HCT116 (cell line): ENCODE results near the gene SPATA33. TPM values are rescaled to one million over a fixed set of nuclear protein-coding genes. Genes with fewer than 3 reads are reported as not detected.

Experiments used
- ATAC-seq: fragments of 200-7000 bp; cut with Tn5 transposase; 2 replicates; pipeline ENCODE4 v1.9.1; 2020; ENCODE audit warnings: mild to moderate bottlenecking, moderate library complexity
- BruUV-seq: library from RNA; stranded (reverse); fragments of 400-500 nt; replicated peaks from 2 replicates; lab custom pipeline; 2021; lab: Mats Ljungman, UMichigan
- CTCF ChIA-PET: fragments of 300-600 bp; sonication (Branson Sonifier 250); formaldehyde crosslinking; loops from one replicate; lab custom pipeline; 2021; ENCODE audit warnings: antibody characterized with exemption; lab: Charles Lee
- POLR2A ChIA-PET: fragments of 300-600, 350-600 bp; sonication (Branson Sonifier 250); formaldehyde crosslinking; loops from one replicate; lab custom pipeline; 2021; ENCODE audit warnings: antibody characterized with exemption; lab: Charles Lee
- RAD21 ChIA-PET, 2 experiments: fragments of 300-600 bp; sonication (Branson Sonifier 250); formaldehyde crosslinking; loops; one replicate each; lab custom pipeline; 2023; ENCODE audit warnings: low total read pairs in 2 of 2; ENCODE audit not compliant: uncharacterized antibody in 2 of 2, unreplicated experiment in 2 of 2, low non-redundant PET in 1 of 2; lab: Charles Lee
- DNase-seq: peaks from one replicate; pipeline ENCODE4 v3.0.0-alpha.2; 2010; ENCODE audit warnings: low read depth, low spot score
- H2AFZ ChIP-seq: fragments of 200-600 bp; shearing (Covaris generic), sonication (generic); 2 replicates; pipeline ENCODE4 v1.6.1; 2017; ENCODE audit warnings: low read depth, mixed run types, mixed read lengths, antibody characterized with exemption, low read length; ENCODE audit not compliant: poor library complexity, severe bottlenecking
- H3K27ac ChIP-seq: 2 replicates; pipeline ENCODE4 v1.5.1; 2012; ENCODE audit warnings: low read depth, low read length
- H3K27me3 ChIP-seq: fragments of 200-600 bp; sonication (generic); 2 replicates; pipeline ENCODE4 v1.6.1; 2016; ENCODE audit warnings: mixed run types, low read length, mixed read lengths; ENCODE audit not compliant: insufficient read depth
- H3K36me3 ChIP-seq, 2 experiments: fragments of 200-500 bp in 1 of 2; fragments of 200-600 bp in 1 of 2; sonication (Bioruptor generic) in 1 of 2; sonication (generic) in 1 of 2; 2 replicates each; pipeline versions ENCODE4 v1.5.1 to v1.6.1; 2014 to 2016; ENCODE audit warnings: low read length in 2 of 2, inconsistent platforms in 1 of 2, mixed read lengths in 1 of 2, mixed run types in 1 of 2; ENCODE audit not compliant: insufficient read depth in 2 of 2, control insufficient read depth in 1 of 2
- H3K4me1 ChIP-seq, 2 experiments: fragments of 200-600 bp in 1 of 2; sonication (generic) in 1 of 2; 2 replicates each; pipeline versions ENCODE4 v1.5.1 to v1.6.1; 2012 to 2017; ENCODE audit warnings: low read length in 2 of 2, inconsistent platforms in 1 of 2, mild to moderate bottlenecking in 1 of 2, mixed read lengths in 1 of 2, mixed run types in 1 of 2, moderate library complexity in 1 of 2; ENCODE audit not compliant: insufficient read depth in 2 of 2, control insufficient read depth in 1 of 2
- H3K4me2 ChIP-seq: fragments of 200-600 bp; sonication (generic); 2 replicates; pipeline ENCODE4 v1.6.1; 2017; ENCODE audit warnings: mixed run types, low read length, mixed read lengths
- H3K4me3 ChIP-seq, 2 experiments: fragments of 200-600 bp in 1 of 2; sonication (generic) in 1 of 2; replicated peaks in 1 of 2; 2 replicates each; pipeline ENCODE4 v1.5.1; 2011 to 2016; ENCODE audit warnings: low read length in 2 of 2, control low read depth in 1 of 2, low read depth in 1 of 2, mild to moderate bottlenecking in 1 of 2, mixed read lengths in 1 of 2, mixed run types in 1 of 2
- H3K79me2 ChIP-seq: fragments of 200-600 bp; sonication (generic); 2 replicates; pipeline ENCODE4 v1.6.1; 2017; ENCODE audit warnings: mild to moderate bottlenecking, mixed run types, low read length, moderate library complexity, mixed read lengths; ENCODE audit not compliant: insufficient read depth
- H3K9ac ChIP-seq: fragments of 200-600 bp; sonication (generic); 2 replicates; pipeline ENCODE4 v1.6.1; 2016; ENCODE audit warnings: low read length, mixed read lengths
- H3K9me2 ChIP-seq: fragments of 200-600 bp; sonication (generic), shearing (Covaris generic); 2 replicates; pipeline ENCODE4 v1.6.1; 2017; ENCODE audit warnings: mixed run types, mild to moderate bottlenecking, moderate library complexity; ENCODE audit not compliant: insufficient read depth
- H3K9me3 ChIP-seq, 2 experiments: fragments of 200-500 bp in 1 of 2; fragments of 200-600 bp in 1 of 2; sonication (Bioruptor generic) in 1 of 2; sonication (generic) in 1 of 2; 2 replicates each; pipeline ENCODE4 v1.6.1; 2014 to 2017; ENCODE audit warnings: low read length in 2 of 2, mixed read lengths in 2 of 2, inconsistent platforms in 1 of 2, low read depth in 1 of 2, mild to moderate bottlenecking in 1 of 2, mixed run types in 1 of 2, moderate library complexity in 1 of 2; ENCODE audit not compliant: control insufficient read depth in 1 of 2, insufficient read depth in 1 of 2
- H4K20me1 ChIP-seq: fragments of 200-600 bp; sonication (generic), shearing (Covaris generic); 2 replicates; pipeline ENCODE4 v1.6.1; 2017; ENCODE audit warnings: mixed run types, mild to moderate bottlenecking, moderate library complexity; ENCODE audit not compliant: insufficient read depth
- EZH2 ChIP-seq: fragments of 200-600 bp; sonication (generic); IDR thresholded peaks from 2 replicates; pipeline ENCODE4 v1.6.1; 2017; ENCODE audit warnings: antibody characterized with exemption, mixed run types
- EZH2phosphoT487 ChIP-seq: fragments of 200-600 bp; IDR thresholded peaks from 2 replicates; pipeline ENCODE4 v1.6.1; 2018; ENCODE audit warnings: antibody characterized with exemption, borderline replicate concordance
- JUND ChIP-seq: IDR thresholded peaks from 2 replicates; pipeline ENCODE4 v1.6.1; 2012
- SIN3A ChIP-seq: IDR thresholded peaks from 2 replicates; pipeline ENCODE4 v1.6.1; 2012; ENCODE audit warnings: low read depth
- YY1 ChIP-seq: IDR thresholded peaks from 2 replicates; pipeline ENCODE4 v1.6.1; 2011; ENCODE audit warnings: low read length, low read depth, moderate library complexity, mild to moderate bottlenecking; ENCODE audit not compliant: insufficient replicate concordance; ENCODE audit errors: extremely low read depth
- ZNF274 ChIP-seq: fragments of 200-500 bp; sonication (Bioruptor generic); IDR thresholded peaks from 2 replicates; pipeline ENCODE4 v1.6.1; 2014; ENCODE audit warnings: mild to moderate bottlenecking, low read depth, low read length, inconsistent platforms
- intact Hi-C: fragments of 100-400 bp; cut with micrococcal nuclease; formaldehyde crosslinking; loops from 2 replicates; pipeline ENCODE4 v1.10.0; 2022
- total RNA-seq: library from RNA; stranded (reverse); gene quantifications from one replicate; pipeline ENCODE4 v1.2.1, GENCODE V29; 2021; ENCODE audit not compliant: unreplicated experiment
- TF ChIP-seq, protein P1 (sequence below): IDR thresholded peaks from 2 replicates; pipeline ENCODE4 v1.6.1; 2012

SPATA33 gene
- total RNA-seq, 1 experiment from 2014 or later = 24.9 TPM

DNA sequence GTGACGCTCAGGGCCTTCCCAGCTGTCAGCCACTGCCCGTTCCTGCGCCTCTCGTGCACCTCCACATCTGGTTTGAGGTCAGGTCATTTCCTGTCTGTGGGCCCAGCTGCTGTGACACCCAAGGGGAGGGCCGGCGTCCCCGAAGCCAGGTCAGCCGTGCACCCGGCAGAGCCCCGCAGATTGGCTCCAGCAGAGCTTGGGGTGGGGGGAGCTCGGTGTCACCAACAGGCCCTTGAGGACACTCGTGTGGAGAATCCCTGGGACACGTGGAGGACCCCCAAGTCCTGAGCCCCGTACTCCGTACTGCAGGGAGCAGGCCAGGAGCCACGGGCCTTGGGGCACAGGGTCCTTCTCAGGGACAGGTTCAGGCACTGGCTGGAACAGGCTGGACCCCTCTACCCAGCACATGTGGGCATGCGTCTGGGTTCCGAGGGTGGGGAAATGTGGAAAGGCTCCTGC, 39.1 kb downstream of the SPATA33 start:
- H3K27ac ChIP-seq = peak overlapping the region; percentile 10; the same call in 1 of the 2 replicates
- H3K27me3 ChIP-seq = no peaks in the 10 kb centered on the region
- DNase-seq (no peak), ATAC-seq (no peak)
- ChIA-PET RAD21 (no interaction called here), CTCF (no interaction called here), POLR2A (interaction anchor here (0.6 to 1.2 kb wide), 2 partner anchors 9 to 10 kb away, joined by 3 read pairs; partner anchors contain the start of gene CDK10)
- H3K4me1 ChIP-seq = peaks cover 10 to 20% of the 10 kb centered on the region in 2 experiments
- H2AFZ ChIP-seq = no peak overlapping the region
- H3K36me3 ChIP-seq = peaks cover 22 to 44% of the 10 kb centered on the region in 2 experiments; a peak in 3 of 4 replicates
- peaks cover 24% of the 10 kb centered on the region for H3K79me2 ChIP-seq
- no peak for TF ChIP-seq EZH2phosphoT487
- no peak for TF ChIP-seq SIN3A
- no peak for TF ChIP-seq JUND
- no peak for TF ChIP-seq YY1
- no peak for TF ChIP-seq ZNF274
- TF ChIP-seq, protein P1, sequence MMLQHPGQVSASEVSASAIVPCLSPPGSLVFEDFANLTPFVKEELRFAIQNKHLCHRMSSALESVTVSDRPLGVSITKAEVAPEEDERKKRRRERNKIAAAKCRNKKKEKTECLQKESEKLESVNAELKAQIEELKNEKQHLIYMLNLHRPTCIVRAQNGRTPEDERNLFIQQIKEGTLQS = no peak
- no peaks in the 10 kb centered on the region for H3K9me3 ChIP-seq
- H3K4me3 ChIP-seq = no peak overlapping the region
- intact Hi-C loops = no loop called here
- H3K9ac ChIP-seq = no peak overlapping the region
- H3K4me2 ChIP-seq = no peak overlapping the region
- H4K20me1 ChIP-seq = peaks cover 3% of the 10 kb centered on the region; the same call in 1 of the 2 replicates
- BruUV-seq = no TSS peak
- no peaks in the 10 kb centered on the region for H3K9me2 ChIP-seq

DNA sequence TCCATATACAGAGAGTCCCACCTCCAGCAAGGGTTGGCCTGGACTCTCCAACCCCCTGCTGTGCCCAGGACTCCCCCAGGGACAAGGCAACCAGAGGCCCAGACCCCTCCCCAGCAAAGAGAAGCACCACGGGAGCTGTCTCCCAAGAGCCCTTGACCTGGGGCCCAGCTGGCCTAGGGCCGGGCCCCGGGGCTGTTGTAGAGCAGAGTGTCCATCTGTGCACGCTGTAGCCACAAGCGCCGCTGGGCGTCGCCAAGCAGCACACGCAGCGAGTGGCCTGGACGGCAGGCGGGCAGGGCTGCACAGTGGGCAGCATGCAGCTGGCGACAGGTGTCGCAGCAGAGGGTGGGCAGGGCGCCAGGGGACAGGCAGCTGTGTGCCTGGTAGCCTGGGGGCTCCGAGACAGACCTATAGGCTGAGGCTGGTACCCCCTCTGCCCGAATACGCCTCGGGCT, 39.6 kb downstream of the SPATA33 start:
- ChIA-PET RAD21 (no interaction called here), POLR2A (interaction anchor here (0.6 to 1.2 kb wide), 3 partner anchors 9 to 13 kb away, joined by 3 read pairs; partner anchors contain the start of gene CDK10), CTCF (no interaction called here)
- peaks cover 3% of the 10 kb centered on the region; the same call in 1 of the 2 replicates for H4K20me1 ChIP-seq
- peaks cover 11 to 22% of the 10 kb centered on the region in 2 experiments for H3K4me1 ChIP-seq
- H3K79me2 ChIP-seq = peaks cover 24% of the 10 kb centered on the region
- intact Hi-C loops = no loop called here
- no TSS peak for BruUV-seq
- no peaks in the 10 kb centered on the region for H3K9me3 ChIP-seq
- TF ChIP-seq EZH2 (no peak), SIN3A (no peak), EZH2phosphoT487 (no peak)
- H3K36me3 ChIP-seq = peaks cover 18 to 40% of the 10 kb centered on the region in 2 experiments; a peak in 3 of 4 replicates
- DNase-seq = no peak
- H3K4me2 ChIP-seq = no peak overlapping the region
- H3K9me2 ChIP-seq = no peaks in the 10 kb centered on the region
- ATAC-seq = no peak
- no peak overlapping the region for H3K9ac ChIP-seq
- H3K27me3 ChIP-seq = no peaks in the 10 kb centered on the region
- H3K4me3 ChIP-seq = no peak overlapping the region
- no peak overlapping the region; the same call in 1 of the 2 replicates for H3K27ac ChIP-seq
- H2AFZ ChIP-seq = no peak overlapping the region
